ENCODE measurements around the gene FNDC3B. TPM values are rescaled to one million over a fixed set of nuclear protein-coding genes. Genes with fewer than 3 reads are reported as not detected.

Gene FNDC3B
- total RNA-seq, 1 donor from 2014 or later = 153 TPM

DNA sequence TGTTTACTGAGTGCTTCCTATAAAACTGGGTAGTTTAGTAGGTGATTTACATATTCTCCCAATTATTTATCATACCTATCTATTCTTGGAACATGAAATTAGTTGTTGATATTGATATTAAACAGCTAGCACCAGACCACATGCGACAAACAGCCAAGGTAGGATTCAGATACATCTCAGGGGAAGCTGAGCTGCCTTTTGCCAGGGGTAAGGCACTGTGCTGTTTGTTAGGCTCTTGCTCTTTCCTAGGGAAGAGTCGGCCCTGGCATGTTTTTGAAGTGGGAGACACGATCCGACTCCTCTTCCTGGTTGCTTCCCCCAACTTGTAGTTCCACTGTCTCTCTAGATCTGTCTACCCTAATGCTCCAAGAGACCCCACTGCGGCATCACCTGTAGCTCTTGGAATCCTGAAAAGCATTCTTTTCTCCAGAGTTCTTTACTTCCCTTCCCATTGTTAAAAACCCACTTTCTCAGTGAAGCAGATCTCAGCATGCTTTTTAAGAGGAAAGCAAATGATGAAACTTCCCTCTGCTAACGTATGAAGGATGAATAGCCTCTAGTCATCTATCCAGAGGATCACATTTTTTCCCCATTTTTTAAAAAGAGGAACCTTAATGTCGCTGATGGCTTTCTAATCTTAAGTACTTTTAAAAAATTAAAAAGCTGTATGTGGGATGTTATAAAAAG, 270.5 kb downstream of the FNDC3B start:
- H3K4me1 ChIP-seq = peaks cover 5% of the 10 kb centered on the region
- peaks cover 55% of the 10 kb centered on the region for H3K36me3 ChIP-seq
- ATAC-seq (no peak), DNase-seq (no peak)
- no peak overlapping the region for H3K4me3 ChIP-seq
- no peak overlapping the region for H3K27ac ChIP-seq
- H3K9me3 ChIP-seq = no peaks in the 10 kb centered on the region
- H3K27me3 ChIP-seq (ENCODE audit: low read depth) = no peaks in the 10 kb centered on the region
- intact Hi-C loops (cut with DNase I) = no loop called here
- TF ChIP-seq, protein P1, sequence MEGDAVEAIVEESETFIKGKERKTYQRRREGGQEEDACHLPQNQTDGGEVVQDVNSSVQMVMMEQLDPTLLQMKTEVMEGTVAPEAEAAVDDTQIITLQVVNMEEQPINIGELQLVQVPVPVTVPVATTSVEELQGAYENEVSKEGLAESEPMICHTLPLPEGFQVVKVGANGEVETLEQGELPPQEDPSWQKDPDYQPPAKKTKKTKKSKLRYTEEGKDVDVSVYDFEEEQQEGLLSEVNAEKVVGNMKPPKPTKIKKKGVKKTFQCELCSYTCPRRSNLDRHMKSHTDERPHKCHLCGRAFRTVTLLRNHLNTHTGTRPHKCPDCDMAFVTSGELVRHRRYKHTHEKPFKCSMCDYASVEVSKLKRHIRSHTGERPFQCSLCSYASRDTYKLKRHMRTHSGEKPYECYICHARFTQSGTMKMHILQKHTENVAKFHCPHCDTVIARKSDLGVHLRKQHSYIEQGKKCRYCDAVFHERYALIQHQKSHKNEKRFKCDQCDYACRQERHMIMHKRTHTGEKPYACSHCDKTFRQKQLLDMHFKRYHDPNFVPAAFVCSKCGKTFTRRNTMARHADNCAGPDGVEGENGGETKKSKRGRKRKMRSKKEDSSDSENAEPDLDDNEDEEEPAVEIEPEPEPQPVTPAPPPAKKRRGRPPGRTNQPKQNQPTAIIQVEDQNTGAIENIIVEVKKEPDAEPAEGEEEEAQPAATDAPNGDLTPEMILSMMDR (IDR thresholded peaks at IDR 0.05) = no peak

DNA sequence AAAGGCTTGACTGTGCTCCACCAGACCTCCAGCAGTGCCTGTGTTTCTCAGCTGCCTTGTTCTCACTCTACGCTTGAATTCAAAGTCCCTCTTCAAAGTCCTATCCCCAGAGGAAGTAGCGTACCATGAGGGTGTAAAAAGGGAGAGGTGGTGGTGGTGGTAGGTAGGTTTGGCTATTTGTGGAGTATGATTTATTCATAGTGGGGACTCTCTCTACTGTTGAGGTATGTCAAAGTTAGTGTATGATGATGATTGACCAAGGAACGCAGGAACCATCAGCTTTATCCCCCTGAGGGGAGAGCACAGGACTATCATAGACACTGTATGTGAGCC, 271.0 kb downstream of the FNDC3B start:
- peaks cover 10% of the 10 kb centered on the region for H3K4me1 ChIP-seq
- TF ChIP-seq, protein P1 (IDR thresholded peaks at IDR 0.05) = no peak
- no peak overlapping the region for H3K27ac ChIP-seq
- ATAC-seq (no peak), DNase-seq (no peak)
- no peak overlapping the region for H3K4me3 ChIP-seq
- H3K9me3 ChIP-seq = no peaks in the 10 kb centered on the region
- H3K27me3 ChIP-seq (ENCODE audit: low read depth) = no peaks in the 10 kb centered on the region
- H3K36me3 ChIP-seq = peaks cover 55% of the 10 kb centered on the region
- intact Hi-C loops (cut with DNase I) = no loop called here

DNA sequence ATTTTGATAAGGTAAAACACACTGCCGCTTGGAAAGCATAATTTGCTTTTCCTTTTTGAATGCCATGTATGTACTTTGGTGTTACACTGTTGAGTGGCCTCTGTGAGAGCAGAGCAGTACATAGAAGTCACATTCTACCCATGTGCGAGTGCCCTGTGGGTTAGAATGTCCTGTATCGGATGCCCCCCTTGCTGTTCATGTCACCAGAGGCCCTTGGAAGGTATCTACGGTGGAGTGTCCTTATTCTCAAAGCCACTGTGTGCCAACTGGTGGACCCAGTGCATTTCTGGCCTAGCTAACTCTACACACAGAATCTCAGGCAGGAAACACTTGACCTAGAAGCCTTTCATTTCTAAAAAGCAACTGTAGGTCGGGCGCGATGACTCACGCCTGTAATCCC, 271.8 kb downstream of the FNDC3B start:
- Histone ChIP-seq H3K4me3 (no peak overlapping the region), H3K27ac (no peak overlapping the region), H3K4me1 (peaks cover 19% of the 10 kb centered on the region), H3K9me3 (no peaks in the 10 kb centered on the region), H3K27me3 (ENCODE audit: low read depth) (no peaks in the 10 kb centered on the region), H3K36me3 (peaks cover 55% of the 10 kb centered on the region)
- DNase-seq (no peak), ATAC-seq (no peak)
- intact Hi-C loops (cut with DNase I) = no loop called here
- TF ChIP-seq, protein P1 (IDR thresholded peaks at IDR 0.05) = no peak

DNA sequence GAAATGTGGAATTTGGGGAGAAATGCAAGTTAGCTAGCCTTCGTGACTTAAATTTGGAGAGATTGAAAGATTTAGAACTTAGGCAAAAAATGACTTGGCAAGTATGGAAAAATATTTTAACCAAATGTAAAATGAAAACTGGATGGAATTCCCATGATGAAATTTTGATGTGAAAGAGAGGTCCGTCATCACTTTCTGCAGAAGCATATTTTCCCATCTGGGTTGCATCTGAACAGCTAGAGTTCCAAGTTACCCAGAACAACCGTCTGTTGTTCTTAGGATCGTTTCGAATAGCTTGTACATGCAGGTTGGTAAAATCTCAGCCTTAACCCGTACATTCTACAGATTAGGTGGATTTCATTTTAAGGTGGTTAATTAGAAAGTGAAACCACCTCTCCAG, 272.6 kb downstream of the FNDC3B start:
- peaks cover 56% of the 10 kb centered on the region for H3K36me3 ChIP-seq
- ATAC-seq = no peak

DNA sequence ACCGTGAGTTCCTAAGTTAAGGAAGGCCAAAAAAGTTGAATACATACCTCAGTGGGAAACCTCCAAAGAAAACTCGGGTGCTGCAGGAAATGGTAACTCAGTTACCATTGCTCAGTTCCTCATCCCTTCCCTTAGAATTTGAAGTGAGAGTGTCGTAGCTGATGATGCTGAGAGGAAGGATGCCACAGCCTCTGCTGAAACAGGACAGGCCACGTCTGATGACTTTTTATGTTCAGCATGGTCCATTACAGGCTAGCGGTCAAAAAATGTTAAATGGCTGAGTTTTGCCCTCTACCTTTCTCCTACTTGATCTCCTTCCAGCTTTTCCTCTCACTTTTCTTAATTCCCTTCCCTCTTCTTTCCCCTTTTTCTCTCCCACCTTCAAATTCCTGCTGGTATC, 273.3 kb downstream of the FNDC3B start:
- intact Hi-C loops (cut with DNase I) = no loop called here
- ATAC-seq (no peak), DNase-seq (no peak)
- Histone ChIP-seq H3K36me3 (peaks cover 54% of the 10 kb centered on the region), H3K4me1 (peaks cover 32% of the 10 kb centered on the region), H3K4me3 (no peak overlapping the region), H3K9me3 (no peaks in the 10 kb centered on the region), H3K27ac (peak overlapping the region; percentile 55), H3K27me3 (ENCODE audit: low read depth) (no peaks in the 10 kb centered on the region)
- TF ChIP-seq, protein P1 (IDR thresholded peaks at IDR 0.05) = no peak

More for the DNA sequence above, 272.6 kb downstream of the FNDC3B start:
- Histone ChIP-seq H3K9me3 (no peaks in the 10 kb centered on the region), H3K4me3 (no peak overlapping the region), H3K27ac (peak overlapping the region; percentile 55), H3K4me1 (peaks cover 24% of the 10 kb centered on the region), H3K27me3 (ENCODE audit: low read depth) (no peaks in the 10 kb centered on the region)
- intact Hi-C loops (cut with DNase I) = no loop called here
- TF ChIP-seq, protein P1 (IDR thresholded peaks at IDR 0.05) = no peak
- DNase-seq = no peak
